ENCODE data around the gene ZIC3. TPM values are rescaled to one million over a fixed set of nuclear protein-coding genes. Genes with fewer than 3 reads are reported as not detected.
A peak's percentile ranks its signal among the peaks of the same experiment; 100 is the strongest.
"Not testable (repeated sequence)": the region's sequence is repeated elsewhere in the genome, so short reads cannot be mapped to it uniquely, and the experiment has no call there.

Gene ZIC3
- 114 and 140 TPM in 2 replicates for total RNA-seq (2014; rRNA removed; shearing (Covaris generic))

- H3K4me3 ChIP-seq (ENCODE audit: insufficient read depth, low read depth, low read length), result peak within 1 kb of the TSS; percentile 92
- peaks cover 6% of the 10 kb centered on the region for H3K36me3 ChIP-seq (replicated peaks; ENCODE audit: control insufficient read depth, insufficient read depth, low read length)
- DNase-seq, result peak; percentile 98
- peaks cover 10% of the 10 kb centered on the region; the same call in 1 of the 2 replicates for H3K27me3 ChIP-seq (ENCODE audit: control insufficient read depth, insufficient read depth, low read length)
Measured at GRCh38 chrX:137565921-137566745, at the start of gene ZIC3. TSS of gene ZIC3 (plus strand) at chrX:137566127. CDS start at chrX:137566692, 565 bp downstream.

DNA sequence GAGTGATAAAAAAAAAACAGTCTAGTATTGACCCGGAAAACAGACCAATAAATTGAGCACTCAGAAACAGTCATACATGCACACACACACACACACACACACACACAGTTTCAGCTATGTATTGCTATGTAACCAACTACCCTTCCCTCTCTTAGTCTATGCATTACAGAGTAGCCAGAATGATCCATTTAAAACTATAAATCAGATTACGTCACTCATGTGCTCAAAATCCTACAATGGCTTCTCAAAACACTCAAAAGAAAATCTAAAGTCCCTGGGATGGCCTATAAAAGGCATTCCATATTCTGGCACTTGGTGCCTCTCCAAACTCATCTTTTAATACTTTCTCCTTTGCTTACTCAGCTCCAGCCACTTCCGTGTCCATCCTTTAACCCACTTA lies 46.5 kb upstream of the ZIC3 start:
- no peak for DNase-seq
- Histone ChIP-seq H3K4me3 (ENCODE audit: insufficient read depth, low read depth, low read length) (no peak overlapping the region), H3K36me3 (replicated peaks; ENCODE audit: control insufficient read depth, insufficient read depth, low read length) (no peaks in the 10 kb centered on the region), H3K27me3 (ENCODE audit: control insufficient read depth, insufficient read depth, low read length) (no peaks in the 10 kb centered on the region)

- DNase-seq, result peak; percentile 70
- H3K27me3 ChIP-seq (ENCODE audit: control insufficient read depth, insufficient read depth, low read length), result peaks cover 67% of the 10 kb centered on the region
- H3K4me3 ChIP-seq (ENCODE audit: insufficient read depth, low read depth, low read length), result no peak overlapping the region; the same call in 1 of the 2 replicates
- H3K36me3 ChIP-seq (replicated peaks; ENCODE audit: control insufficient read depth, insufficient read depth, low read length), result no peaks in the 10 kb centered on the region
Measured at GRCh38 chrX:137545711-137546651, 19.9 kb upstream of the ZIC3 start.

GRCh38 chrX:137547291-137547690 lies 18.6 kb upstream of the ZIC3 start:
- DNase-seq, result peak; percentile 72
- Histone ChIP-seq H3K36me3 (replicated peaks; ENCODE audit: control insufficient read depth, insufficient read depth, low read length) (no peaks in the 10 kb centered on the region), H3K4me3 (ENCODE audit: insufficient read depth, low read depth, low read length) (peak overlapping the region; percentile 15; the same call in 1 of the 2 replicates), H3K27me3 (ENCODE audit: control insufficient read depth, insufficient read depth, low read length) (peaks cover 67% of the 10 kb centered on the region)

DNA sequence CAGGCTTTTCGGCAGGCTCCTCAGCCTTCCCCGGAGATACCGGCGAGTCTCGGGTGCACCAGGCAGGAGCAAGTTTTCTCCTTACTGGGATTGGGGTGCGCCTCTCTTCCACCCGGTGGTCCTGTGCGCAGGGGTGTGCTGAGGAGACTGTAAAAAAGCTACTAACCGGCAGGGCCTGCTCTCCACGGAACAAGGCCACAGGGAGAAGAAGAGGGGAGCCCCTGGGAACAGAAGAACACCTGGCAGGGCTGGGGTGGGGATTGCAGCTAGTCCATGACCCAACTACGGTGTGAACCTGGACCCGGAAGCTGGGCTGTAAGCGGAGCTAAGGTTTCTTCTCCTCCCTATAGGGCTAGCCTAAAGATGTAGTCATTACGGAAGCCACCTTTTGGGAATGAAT lies 17.7 kb upstream of the ZIC3 start:
- peak; percentile 56 for DNase-seq
- no peaks in the 10 kb centered on the region for H3K36me3 ChIP-seq (replicated peaks; ENCODE audit: control insufficient read depth, insufficient read depth, low read length)
- H3K27me3 ChIP-seq (ENCODE audit: control insufficient read depth, insufficient read depth, low read length), result peaks cover 67% of the 10 kb centered on the region
- peak overlapping the region; percentile 37 for H3K4me3 ChIP-seq (ENCODE audit: insufficient read depth, low read depth, low read length)

DNA sequence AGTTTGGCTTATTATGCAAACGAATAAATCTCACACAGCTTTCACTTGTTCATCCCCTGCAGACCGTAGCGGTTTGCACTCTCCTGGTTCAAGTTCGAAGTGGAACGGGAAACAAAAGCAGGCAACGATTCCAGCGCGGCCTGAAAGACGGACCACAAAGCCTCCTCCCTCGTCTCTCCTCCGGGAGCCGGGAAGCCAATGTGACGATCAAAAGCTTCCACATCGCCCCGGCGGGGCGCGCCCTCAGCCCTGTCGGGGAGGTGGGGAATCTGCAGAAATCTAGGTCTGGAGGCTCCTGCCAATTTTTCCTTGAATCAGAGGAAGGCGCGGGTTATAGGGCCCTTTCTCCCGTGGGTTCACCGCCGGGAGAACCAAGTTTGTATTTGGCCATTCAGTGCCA lies 16.9 kb upstream of the ZIC3 start:
- peak; percentile 68 for DNase-seq
- H3K36me3 ChIP-seq (replicated peaks; ENCODE audit: control insufficient read depth, insufficient read depth, low read length), result no peaks in the 10 kb centered on the region
- peaks cover 60% of the 10 kb centered on the region for H3K27me3 ChIP-seq (ENCODE audit: control insufficient read depth, insufficient read depth, low read length)
- peak overlapping the region; percentile 37 for H3K4me3 ChIP-seq (ENCODE audit: insufficient read depth, low read depth, low read length)

- Histone ChIP-seq H3K36me3 (replicated peaks; ENCODE audit: control insufficient read depth, insufficient read depth, low read length) (no peaks in the 10 kb centered on the region), H3K4me3 (ENCODE audit: insufficient read depth, low read depth, low read length) (peak overlapping the region; percentile 37), H3K27me3 (ENCODE audit: control insufficient read depth, insufficient read depth, low read length) (peaks cover 50% of the 10 kb centered on the region)
- peak; percentile 78 for DNase-seq
Measured at GRCh38 chrX:137549851-137550664, 15.9 kb upstream of the ZIC3 start.

DNA sequence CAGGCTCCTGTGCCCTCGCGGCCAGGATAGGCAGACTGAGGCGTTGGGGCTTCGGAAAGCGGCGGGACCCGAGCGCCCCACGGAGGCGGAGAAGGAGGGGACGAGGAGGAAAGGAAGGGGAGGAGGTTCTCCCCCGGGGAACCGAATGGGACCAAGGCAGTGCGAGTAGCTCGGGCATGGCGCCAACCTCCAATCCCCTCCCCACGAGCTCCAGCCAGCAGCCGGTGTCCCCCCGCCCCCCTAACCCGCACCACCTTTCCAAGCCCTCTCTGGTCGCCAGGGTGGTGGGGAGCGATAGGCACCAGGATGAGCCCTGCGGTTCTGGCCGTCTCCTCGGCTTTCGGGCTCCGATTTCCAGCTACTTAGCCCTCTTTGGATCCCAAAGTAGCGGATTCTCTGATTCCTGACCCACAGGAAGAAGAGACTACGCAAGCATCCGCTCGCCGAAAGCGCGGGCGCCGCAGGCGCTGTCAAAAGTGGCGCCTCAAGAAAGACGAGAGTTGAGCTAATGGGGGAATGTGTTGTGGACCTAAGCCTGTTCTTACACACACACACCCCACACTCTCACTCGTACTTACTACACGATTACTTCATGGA lies 15.2 kb upstream of the ZIC3 start:
- DNase-seq, result peak; percentile 78
- Histone ChIP-seq H3K36me3 (replicated peaks; ENCODE audit: control insufficient read depth, insufficient read depth, low read length) (no peaks in the 10 kb centered on the region), H3K27me3 (ENCODE audit: control insufficient read depth, insufficient read depth, low read length) (peaks cover 43% of the 10 kb centered on the region), H3K4me3 (ENCODE audit: insufficient read depth, low read depth, low read length) (peak overlapping the region; percentile 37)

DNA sequence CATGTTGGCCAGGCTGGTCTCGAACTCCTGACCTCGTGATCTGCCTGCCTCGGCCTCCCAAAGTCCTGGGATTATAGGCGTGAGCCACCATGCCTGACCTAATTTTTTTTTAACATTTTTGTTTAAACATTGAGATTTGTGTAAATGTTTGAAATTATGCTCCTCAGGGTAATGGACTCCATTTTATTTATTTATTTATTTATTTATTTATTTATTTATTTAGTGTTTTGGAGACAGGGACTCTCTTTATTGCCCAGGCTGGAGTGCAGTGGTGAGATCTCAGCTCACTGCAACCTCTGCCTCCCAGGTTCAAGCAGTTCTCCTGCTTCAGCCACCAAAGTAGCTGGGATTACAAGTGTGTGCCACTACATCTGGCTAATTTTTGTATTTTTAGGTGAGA lies 13.8 kb upstream of the ZIC3 start:
- H3K4me3 ChIP-seq (ENCODE audit: insufficient read depth, low read depth, low read length); H3K36me3 ChIP-seq (replicated peaks; ENCODE audit: control insufficient read depth, insufficient read depth, low read length); DNase-seq: not testable (repeated sequence)
- peaks cover 30% of the 10 kb centered on the region for H3K27me3 ChIP-seq (ENCODE audit: control insufficient read depth, insufficient read depth, low read length)

- Histone ChIP-seq H3K4me3 (ENCODE audit: insufficient read depth, low read depth, low read length) (peak overlapping the region; percentile 92; the same call in 1 of the 2 replicates), H3K36me3 (replicated peaks; ENCODE audit: control insufficient read depth, insufficient read depth, low read length) (no peaks in the 10 kb centered on the region), H3K27me3 (ENCODE audit: control insufficient read depth, insufficient read depth, low read length) (peaks cover 5% of the 10 kb centered on the region; the same call in 1 of the 2 replicates)
- DNase-seq, result no peak
Measured at GRCh38 chrX:137562096-137562495, 3.8 kb upstream of the ZIC3 start.

DNA sequence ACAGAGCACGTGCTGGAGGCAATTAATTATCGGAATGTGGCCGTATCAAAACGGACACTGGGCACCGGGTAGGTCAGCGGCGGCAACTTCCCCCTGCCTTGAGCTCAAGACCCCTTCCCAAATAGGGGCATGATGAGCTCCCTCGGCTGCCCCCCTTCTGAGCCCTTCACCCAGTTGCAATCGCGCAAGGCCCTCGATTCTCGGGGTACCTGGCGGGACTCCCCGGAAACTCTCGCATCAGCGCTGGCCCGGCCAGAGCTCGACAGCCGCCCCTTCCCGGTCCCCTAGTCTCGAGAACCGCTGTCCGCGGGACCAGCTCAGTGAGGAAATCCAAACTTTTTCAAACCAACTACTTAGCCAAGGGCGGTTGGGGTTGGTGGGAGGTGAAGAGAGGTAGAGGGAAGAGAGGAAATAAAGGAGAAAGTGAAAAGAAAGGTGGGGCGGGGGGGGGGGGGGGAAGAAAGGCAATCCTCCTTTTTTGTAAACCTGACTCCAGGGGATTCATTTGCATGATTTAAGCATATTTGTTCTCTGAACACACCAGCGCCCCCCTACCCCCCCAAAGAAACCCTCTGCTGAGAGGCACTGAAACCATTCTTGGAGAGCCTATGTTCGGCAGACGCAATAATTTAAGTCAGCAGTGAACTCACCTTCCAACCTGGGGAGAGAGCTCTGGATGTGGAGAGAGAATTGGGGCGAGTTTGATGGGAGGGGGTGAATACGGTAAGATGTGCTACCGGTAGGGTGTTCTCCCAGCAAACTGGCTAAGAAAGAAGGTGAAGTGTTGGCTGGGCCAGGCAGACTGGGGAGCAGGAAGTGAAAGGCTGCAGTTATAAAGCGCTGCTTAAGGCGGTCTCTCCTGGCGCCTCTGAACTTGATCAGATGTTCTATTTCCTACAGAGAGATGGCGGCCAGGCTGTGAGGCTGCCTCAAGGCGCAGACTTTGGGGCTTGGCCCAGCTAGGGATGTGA lies 2.0 kb upstream of the ZIC3 start:
- Histone ChIP-seq H3K4me3 (ENCODE audit: insufficient read depth, low read depth, low read length) (peak overlapping the region; percentile 92), H3K27me3 (ENCODE audit: control insufficient read depth, insufficient read depth, low read length) (peaks cover 10% of the 10 kb centered on the region; the same call in 1 of the 2 replicates)
- DNase-seq, result peak; percentile 83

DNA sequence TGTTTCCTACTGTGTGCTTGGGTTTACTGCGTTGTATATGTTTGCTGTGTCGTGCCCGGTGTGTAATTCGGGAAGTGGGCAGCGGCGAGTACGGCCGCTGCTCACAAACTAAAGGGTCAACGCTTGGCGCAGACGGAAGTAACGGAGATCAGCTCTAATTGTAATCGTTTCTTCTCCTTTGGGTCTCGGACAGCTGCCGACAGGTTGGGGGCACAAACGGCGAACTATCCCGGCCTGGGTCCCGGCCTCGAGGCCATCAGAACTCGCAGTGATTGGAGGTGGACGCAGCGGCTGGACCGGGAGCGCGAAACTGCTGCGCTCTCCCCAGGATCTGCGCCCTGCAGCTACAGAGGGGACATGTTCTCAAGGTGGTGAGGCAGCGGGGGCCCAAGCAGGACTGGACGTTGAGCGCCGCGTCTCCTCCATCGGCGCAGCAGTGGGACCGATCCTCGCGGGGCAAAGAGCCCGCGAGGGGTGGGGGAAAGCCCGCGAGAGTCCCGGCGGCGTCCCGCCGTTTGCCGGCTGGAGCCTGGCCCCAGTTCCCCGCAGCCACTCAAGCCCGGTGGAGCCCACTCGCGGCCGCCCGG lies 516 bp upstream of the ZIC3 start:
- peaks cover 6% of the 10 kb centered on the region for H3K36me3 ChIP-seq (replicated peaks; ENCODE audit: control insufficient read depth, insufficient read depth, low read length)
- peak overlapping the region; percentile 92 for H3K4me3 ChIP-seq (ENCODE audit: insufficient read depth, low read depth, low read length)
- peaks cover 10% of the 10 kb centered on the region; the same call in 1 of the 2 replicates for H3K27me3 ChIP-seq (ENCODE audit: control insufficient read depth, insufficient read depth, low read length)
- no peak for DNase-seq

More for the DNA sequence above, 2.0 kb upstream of the ZIC3 start:
- peaks cover 2% of the 10 kb centered on the region; the same call in 1 of the 2 replicates for H3K36me3 ChIP-seq (replicated peaks; ENCODE audit: control insufficient read depth, insufficient read depth, low read length)
